K562 (cell line): ENCODE data around the gene NR6A1. TPM values are rescaled to one million over a fixed set of nuclear protein-coding genes. Genes with fewer than 3 reads are reported as not detected.

Experiments used
- ATAC-seq: fragments of 200-7000 bp; cut with Tn5 transposase; 3 replicates; pipeline ENCODE4 v1.9.1; 2020; ENCODE audit warnings: moderate library complexity
- BruUV-seq: library from RNA; stranded (reverse); fragments of 400-500 nt; replicated peaks from 2 replicates; lab custom pipeline; 2021; lab: Mats Ljungman, UMichigan
- CTCF ChIA-PET: fragments of 300-600 bp; formaldehyde crosslinking; extraction: SDS; loops from one replicate; lab custom pipeline; 2021; ENCODE audit warnings: low intra/inter-chr PET ratio; lab: Yijun Ruan, JAX
- POLR2A ChIA-PET: fragments of 300-600, 350-650 bp; sonication (Branson Sonifier 250); formaldehyde crosslinking; extraction: SDS; loops from one replicate; lab custom pipeline; 2021; ENCODE audit warnings: antibody characterized with exemption, inconsistent platforms; lab: Yijun Ruan, JAX
- DNase-seq, 4 experiments: peaks; one replicate each; pipeline versions ENCODE4 v3.0.0 to v3.0.0-alpha.2; 2011 to 2018; ENCODE audit warnings: low spot score in 3 of 4, mixed read lengths in 3 of 4; ENCODE audit errors: extremely low read depth in 1 of 4
- FAIRE-seq: peaks from 2 replicates; lab custom pipeline; 2011; peaks lifted over from hg19 to GRCh38; lab: Jason Lieb, UNC
- H2AFZ ChIP-seq: 2 replicates; pipeline ENCODE4 v1.6.0; 2011; ENCODE audit warnings: low read depth, low read length, control low read depth, inconsistent platforms
- H3K27ac ChIP-seq: fragments of 200-600 bp; 3 replicates; pipeline ENCODE4 v1.8.0; 2011; ENCODE audit warnings: low read depth, mild to moderate bottlenecking, control low read depth, inconsistent platforms, low read length, moderate library complexity, mixed read lengths; ENCODE audit errors: extremely low read depth
- H3K27me3 ChIP-seq, 2 experiments: fragments of 300-600 bp in 1 of 2; 2 replicates in 1 of 2; 3 replicates in 1 of 2; pipeline versions ENCODE4 v1.6.0 to v1.8.0; 2011; ENCODE audit warnings: inconsistent platforms in 2 of 2, low read length in 2 of 2, mild to moderate bottlenecking in 1 of 2, mixed read lengths in 1 of 2, moderate library complexity in 1 of 2; ENCODE audit not compliant: control insufficient read depth in 2 of 2, insufficient read depth in 2 of 2
- H3K36me3 ChIP-seq: fragments of 300-600 bp; 3 replicates; pipeline ENCODE4 v1.8.0; 2011; ENCODE audit warnings: mild to moderate bottlenecking, low read length, inconsistent platforms; ENCODE audit not compliant: control insufficient read depth, insufficient read depth
- H3K4me1 ChIP-seq, 2 experiments: fragments of 200-600 bp in 1 of 2; replicated peaks in 1 of 2; 2 replicates in 1 of 2; 3 replicates in 1 of 2; pipeline versions ENCODE4 v1.5.1 to v1.8.0; 2011; ENCODE audit warnings: inconsistent platforms in 2 of 2, low read length in 2 of 2, mild to moderate bottlenecking in 1 of 2, mixed read lengths in 1 of 2, moderate library complexity in 1 of 2; ENCODE audit not compliant: control insufficient read depth in 2 of 2, insufficient read depth in 2 of 2
- H3K4me2 ChIP-seq: 2 replicates; pipeline ENCODE4 v1.6.1; 2011; ENCODE audit warnings: low read length, control low read depth, inconsistent platforms, mixed read lengths; ENCODE audit not compliant: insufficient read depth
- H3K4me3 ChIP-seq: fragments of 200-600 bp; sonication (generic), shearing (Covaris generic); 2 replicates; pipeline ENCODE4 v1.5.1; 2016; ENCODE audit warnings: control low read depth, inconsistent platforms
- H3K79me2 ChIP-seq: fragments of 200-600 bp; 3 replicates; pipeline ENCODE4 v1.8.0; 2011; ENCODE audit warnings: low read length, inconsistent platforms; ENCODE audit not compliant: control insufficient read depth, insufficient read depth
- H3K9ac ChIP-seq, 2 experiments: 2 replicates each; pipeline versions ENCODE4 v1.6.0 to v1.6.1; 2011; ENCODE audit warnings: low read depth in 2 of 2, low read length in 2 of 2, control low read depth in 1 of 2, inconsistent platforms in 1 of 2, mild to moderate bottlenecking in 1 of 2, mixed read lengths in 1 of 2; ENCODE audit not compliant: insufficient read depth in 1 of 2
- H3K9me1 ChIP-seq: one replicate; pipeline ENCODE4 v1.6.0; 2011; ENCODE audit warnings: inconsistent platforms, mild to moderate bottlenecking, low read length, moderate library complexity; ENCODE audit not compliant: control insufficient read depth, insufficient read depth
- H3K9me3 ChIP-seq: replicated peaks from 2 replicates; pipeline ENCODE4 v1.5.1; 2011; ENCODE audit warnings: low read depth, low read length, inconsistent platforms; ENCODE audit not compliant: control insufficient read depth, insufficient read depth
- H4K20me1 ChIP-seq: replicated peaks from 2 replicates; pipeline ENCODE4 v1.6.1; 2011; ENCODE audit warnings: low read length, inconsistent platforms, mixed read lengths; ENCODE audit not compliant: control insufficient read depth, insufficient read depth
- E2F4 ChIP-seq: sonication (generic); formaldehyde crosslinking; IDR thresholded peaks from 2 replicates; pipeline ENCODE4 v1.8.0; 2022; ENCODE audit warnings: mild to moderate bottlenecking, low read depth, missing genetic modification reagents
- ELF4 ChIP-seq: fragments of 450-650 bp; formaldehyde crosslinking; IDR thresholded peaks from 2 replicates; pipeline ENCODE4 v1.4.0; 2022; ENCODE audit warnings: missing genetic modification characterization
- ELK3 ChIP-seq: fragments of 450-650 bp; formaldehyde crosslinking; IDR thresholded peaks from 2 replicates; pipeline ENCODE4 v1.4.0; 2020; ENCODE audit warnings: mild to moderate bottlenecking
- FOXM1 ChIP-seq, 2 experiments: fragments of 450-650 bp in 1 of 2; sonication (generic) in 1 of 2; formaldehyde crosslinking in 1 of 2; IDR thresholded peaks; 2 replicates each; pipeline versions ENCODE4 v1.6.1 to v1.9.0; 2017 to 2022; ENCODE audit warnings: low read depth in 2 of 2, mild to moderate bottlenecking in 2 of 2, missing genetic modification reagents in 1 of 2, moderate library complexity in 1 of 2
- GTF2B ChIP-seq: IDR thresholded peaks from 2 replicates; pipeline ENCODE4 v1.6.1; 2011; ENCODE audit not compliant: insufficient read length; ENCODE audit errors: extremely low read depth
- ID3 ChIP-seq, 2 experiments: fragments of 250-450 bp in 1 of 2; fragments of 450-650 bp in 1 of 2; sonication (Bioruptor Pico) in 1 of 2; IDR thresholded peaks; 2 replicates each; pipeline versions ENCODE4 v1.6.1 to v1.8.0; 2016 to 2021; ENCODE audit warnings: mild to moderate bottlenecking in 2 of 2, moderate library complexity in 2 of 2, missing compliant biosample characterization in 1 of 2, missing genetic modification characterization in 1 of 2
- MNT ChIP-seq, 2 experiments: fragments of 450-650 bp; conservative IDR thresholded peaks; 2 replicates each; pipeline ENCODE4 v1.6.1; 2017; ENCODE audit warnings: mild to moderate bottlenecking in 2 of 2, moderate library complexity in 2 of 2
- MYNN ChIP-seq, 2 experiments: sonication (generic); formaldehyde crosslinking in 1 of 2; IDR thresholded peaks; 2 replicates each; pipeline versions ENCODE4 v1.5.0 to v1.6.1; 2016 to 2020; ENCODE audit warnings: antibody characterized with exemption in 1 of 2, missing genetic modification reagents in 1 of 2
- RBBP5 ChIP-seq: fragments of 200-600 bp; sonication (generic); IDR thresholded peaks from 2 replicates; pipeline ENCODE4 v1.6.1; 2012; ENCODE audit warnings: borderline replicate concordance, mild to moderate bottlenecking, low read length, control low read depth, inconsistent platforms; ENCODE audit not compliant: insufficient read depth, poor library complexity, severe bottlenecking
- SMAD3 ChIP-seq: fragments of 450-650 bp; formaldehyde crosslinking; conservative IDR thresholded peaks from 2 replicates; pipeline ENCODE4 v1.4.0; 2020; ENCODE audit warnings: mild to moderate bottlenecking
- STAT5A ChIP-seq: IDR thresholded peaks from 2 replicates; pipeline ENCODE4 v1.6.1; 2012; ENCODE audit warnings: low read length, inconsistent platforms, borderline replicate concordance
- TCF3 ChIP-seq: sonication (generic); formaldehyde crosslinking; IDR thresholded peaks from 2 replicates; pipeline ENCODE4 v1.4.0; 2020; ENCODE audit warnings: mild to moderate bottlenecking, missing genetic modification reagents
- TEAD2 ChIP-seq: fragments of 450-650 bp; IDR thresholded peaks from 2 replicates; pipeline ENCODE4 v1.6.1; 2016; ENCODE audit warnings: missing genetic modification characterization, control low read depth, missing compliant biosample characterization
- YBX1 ChIP-seq: fragments of 450-650 bp; IDR thresholded peaks from 2 replicates; pipeline ENCODE4 v1.7.1; 2016; ENCODE audit warnings: mild to moderate bottlenecking
- ZNF174 ChIP-seq: fragments of 250-450 bp; sonication (Bioruptor Pico); IDR thresholded peaks from 2 replicates; pipeline ENCODE4 v1.4.0; 2020; ENCODE audit warnings: mild to moderate bottlenecking
- ZNF224 ChIP-seq: sonication (generic); formaldehyde crosslinking; IDR thresholded peaks from 2 replicates; pipeline ENCODE4 v1.8.0; 2022; ENCODE audit warnings: mild to moderate bottlenecking, missing genetic modification reagents
- ZNF778 ChIP-seq: fragments of 450-650 bp; formaldehyde crosslinking; IDR thresholded peaks from 2 replicates; pipeline ENCODE4 v1.4.0; 2020; ENCODE audit warnings: mild to moderate bottlenecking, moderate library complexity
- WGBS: fragments of 100-300 bp; shearing (Covaris generic); methylation state at CpG from one replicate; pipeline ENCODE4 v1.1.6; 2016; ENCODE audit warnings: low coverage, mixed read lengths; ENCODE audit not compliant: insufficient coverage; ENCODE audit errors: missing lambda C conversion rate; 5-methylcytosine and 5-hydroxymethylcytosine counted together
- in situ Hi-C: fragments of 300-500 bp; cut with MboI; formaldehyde crosslinking; loops from 4 replicates; pipeline ENCODE4 v1.15.0; 2018; ENCODE audit warnings: inconsistent platforms, mixed read lengths
- intact Hi-C: fragments of 100-400 bp; cut with micrococcal nuclease; formaldehyde crosslinking; loops from 2 replicates; pipeline ENCODE4 v1.14.2; 2022
- polyA plus RNA-seq, 8 experiments: library from polyadenylated mRNA; depleted of rRNA in 4 of 8; stranded (reverse) in 5 of 8; unstranded in 3 of 8; fragments of >200 nt; fragmentation: Nextera tagmentation in 2 of 8; fragmentation: Illumina TruSeq in 1 of 8; extraction: Ambion mirVana in 2 of 8; extraction: Trizol in 1 of 8; gene quantifications; 2 replicates each; pipeline versions ENCODE4 v1.2.1 to v1.2.3, GENCODE V29; 2011 to 2014; ENCODE audit warnings: inconsistent platforms in 1 of 8, missing spikeins in 1 of 8
- total RNA-seq, 7 experiments: library from RNA; depleted of rRNA in 6 of 7; stranded (reverse); fragments of >200 nt in 6 of 7; fragmentation: Illumina TruSeq in 2 of 7; extraction: Trizol in 2 of 7; gene quantifications; 2 replicates each; pipeline versions ENCODE4 v1.2.1 to v1.2.3, GENCODE V29; 2011 to 2021; ENCODE audit warnings: low replicate concordance in 1 of 7

The NR6A1 gene
- total and polyA plus RNA-seq, 9 of the 15 experiments (the other 6 are each of a cell fraction or from before 2014, with no cell fraction given): 9.7 to 55.4 (median 28.3) TPM

- Histone ChIP-seq H3K9me3 (no peaks in the 10 kb centered on the region), H3K4me2 (peak overlapping the region; percentile 17; the same call in 1 of the 2 replicates), H3K9ac (no peak overlapping the region), H3K9me1 (no peaks in the 10 kb centered on the region), H2AFZ (no peak overlapping the region), H4K20me1 (no peaks in the 10 kb centered on the region; the same call in 1 of the 2 replicates), H3K36me3 (no peaks in the 10 kb centered on the region; the same call in 2 of the 3 replicates), H3K27ac (no peak overlapping the region), H3K4me3 (no peak overlapping the region), H3K4me1 (peaks cover 7 to 14% of the 10 kb centered on the region in 2 experiments; a peak in 4 of 5 replicates), H3K79me2 (peaks cover 10% of the 10 kb centered on the region; the same call in 2 of the 3 replicates), H3K27me3 (no peaks in the 10 kb centered on the region)
- no peak for DNase-seq
- CTCF ChIA-PET: no interaction called here
- POLR2A ChIA-PET: no interaction called here
- no TSS peak for BruUV-seq
- WGBS: 37% methylated on average over 3 of the region's 3 CpGs
- intact Hi-C loops: no loop called here
- no peak for ATAC-seq
- no peak for FAIRE-seq
- in situ Hi-C loops: no loop called here
- TF ChIP-seq TEAD2 (tag) (no peak), MYNN (IDR thresholded peaks at IDR 0.05) (peak; percentile 99), MYNN (CRISPR knock-in tag; IDR thresholded peaks at IDR 0.05) (peak; percentile 76; the same call in 1 of the 2 replicates), ZNF224 (CRISPR knock-in tag) (no peak), STAT5A (no peak), ID3 (CRISPR knock-in tag; IDR thresholded peaks at IDR 0.05) (no peak), ID3 (tag; IDR thresholded peaks at IDR 0.05) (no peak), SMAD3 (CRISPR knock-in tag) (no peak), YBX1 (no peak), GTF2B (no peak), E2F4 (CRISPR knock-in tag) (no peak), MNT (conservative IDR thresholded peaks at IDR 0.05) (0 out of 4 replicates have a peak, but pooled peaks of 1 of the 2 experiments have one; percentile 18), RBBP5 (no peak), TCF3 (CRISPR knock-in tag) (peak; percentile 12; the same call in 1 of the 2 replicates), ELK3 (CRISPR knock-in tag) (no peak), ELF4 (CRISPR knock-in tag) (no peak), ZNF174 (no peak), FOXM1 (IDR thresholded peaks at IDR 0.05; ENCODE audit: low read depth) (no peak), FOXM1 (CRISPR knock-in tag; IDR thresholded peaks at IDR 0.05; ENCODE audit: low read depth) (no peak), ZNF778 (CRISPR knock-in tag) (no peak)
Measured at GRCh38 chr9:124696101-124696500, 75.0 kb downstream of the NR6A1 start.
